ENCODE results near the gene TUG1.

Gene TUG1

DNA sequence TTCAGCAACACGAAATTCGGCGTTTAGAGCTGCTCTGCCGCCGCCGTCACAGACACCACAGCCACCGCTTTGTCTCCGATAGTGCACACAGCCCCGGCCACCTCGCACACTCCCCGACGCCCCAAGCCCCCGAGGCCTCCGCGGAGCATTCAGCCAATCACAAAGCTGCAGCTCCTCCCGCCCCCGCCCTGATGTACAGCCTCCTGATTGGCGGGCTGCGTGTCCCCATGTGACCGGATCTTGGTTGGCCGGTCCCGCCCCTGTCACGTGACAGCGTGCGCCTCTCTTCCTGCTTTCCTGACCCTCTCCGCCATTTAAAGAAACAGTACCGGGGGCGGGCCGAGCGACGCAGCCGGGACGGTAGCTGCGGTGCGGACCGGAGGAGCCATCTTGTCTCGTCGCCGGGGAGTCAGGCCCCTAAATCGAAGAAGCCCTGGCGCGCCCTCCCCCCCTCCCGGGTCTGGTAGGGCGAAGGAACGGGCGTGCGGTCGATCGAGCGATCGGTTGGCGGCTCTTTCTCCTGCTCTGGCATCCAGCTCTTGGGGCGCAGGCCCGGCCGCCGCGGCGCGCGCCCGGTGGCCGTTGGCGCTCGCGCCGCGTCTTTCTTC lies at the start of gene TUG1:
Gene TUG1, plus strand, starts transcription at position 342 of the 608 bp plus-strand sequence.
- DNase-seq (ENCODE audit: low read depth in 2 of 2), result peak; percentile 95 to 97

DNA sequence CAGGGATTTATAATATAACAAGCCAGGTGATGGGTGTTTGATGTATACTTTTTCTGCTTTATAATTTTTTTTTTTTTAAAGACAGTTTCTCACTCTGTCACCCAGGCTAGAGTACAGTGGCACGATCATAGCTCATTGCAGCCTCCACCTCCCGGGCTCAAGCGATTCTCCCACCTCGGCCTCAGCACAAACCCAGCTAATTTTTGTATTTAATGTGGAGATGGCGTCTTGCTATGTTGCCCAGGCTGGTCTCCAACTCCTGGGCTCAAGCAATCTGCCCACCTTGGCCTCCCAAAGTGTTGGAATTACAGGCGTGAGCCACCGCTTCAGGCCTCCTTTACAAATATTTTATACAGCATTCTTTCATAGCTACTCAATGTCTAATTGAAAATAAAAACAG lies 49.1 kb upstream of the TUG1 start:
- no peak for DNase-seq (ENCODE audit: low read depth in 2 of 2)

DNA sequence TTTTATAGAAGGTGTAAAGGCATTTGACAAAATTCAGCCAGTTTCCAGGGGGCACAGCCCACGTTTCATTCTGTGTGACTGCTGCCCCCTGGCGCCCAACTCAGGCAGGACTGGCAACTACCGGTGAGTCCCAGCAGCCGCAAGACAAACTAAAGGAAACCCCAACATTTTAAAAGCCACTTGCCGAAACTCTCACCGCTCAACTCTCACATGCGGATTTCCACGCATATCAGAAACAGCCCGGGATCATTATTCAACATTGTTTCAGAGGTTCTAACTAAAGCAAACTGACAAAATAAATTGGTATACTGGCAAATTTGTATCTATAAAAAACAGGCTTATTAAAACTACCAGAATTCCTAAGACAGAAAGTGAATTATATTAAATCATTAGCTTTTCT lies 48.7 kb upstream of the TUG1 start:
- peak; percentile 62 to 77 for DNase-seq (ENCODE audit: low read depth in 2 of 2)

DNA sequence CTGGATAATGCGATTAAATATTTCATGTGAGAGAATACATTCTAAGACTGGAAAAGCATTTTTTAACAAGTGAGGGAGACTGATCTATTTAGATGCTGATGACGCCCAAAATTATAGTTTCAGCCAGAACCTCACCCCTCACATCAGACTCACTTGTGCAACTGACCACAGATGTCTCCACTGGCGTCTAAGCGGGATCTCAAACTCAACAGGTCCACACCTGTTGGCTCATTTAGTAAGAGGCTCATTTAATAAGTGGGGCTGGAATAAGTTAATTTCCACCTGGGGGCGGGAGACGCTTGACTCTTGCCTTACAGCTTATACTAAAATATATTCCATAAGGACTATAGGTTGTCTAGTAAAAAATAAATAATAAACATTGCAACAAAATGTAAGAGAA lies 48.0 kb upstream of the TUG1 start:
- no peak for DNase-seq (ENCODE audit: low read depth in 2 of 2)

DNA sequence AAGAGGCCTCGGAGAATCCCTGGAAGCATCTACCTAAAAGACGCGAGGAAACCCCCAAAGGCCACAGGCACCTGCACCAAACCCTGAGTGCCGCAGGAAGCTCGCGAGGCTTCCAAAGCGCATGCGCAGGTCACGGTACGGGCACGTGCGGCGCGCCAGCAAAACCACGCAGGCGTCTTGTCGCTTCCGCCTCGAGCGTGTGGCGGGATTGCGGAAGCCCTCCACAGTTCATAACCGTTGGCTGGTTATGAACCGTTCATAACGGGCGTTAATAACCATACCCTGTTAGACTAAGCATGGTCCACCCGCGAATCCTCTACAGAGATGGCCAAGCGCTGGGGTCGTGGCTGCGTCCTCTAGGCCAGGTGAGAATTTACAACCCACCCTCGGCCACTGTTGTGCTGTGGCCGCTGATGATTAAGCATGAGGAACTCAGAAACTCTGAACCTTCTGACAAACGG lies 46.9 kb upstream of the TUG1 start:
- peak; percentile 64 to 81 for DNase-seq (ENCODE audit: low read depth in 2 of 2)

DNA sequence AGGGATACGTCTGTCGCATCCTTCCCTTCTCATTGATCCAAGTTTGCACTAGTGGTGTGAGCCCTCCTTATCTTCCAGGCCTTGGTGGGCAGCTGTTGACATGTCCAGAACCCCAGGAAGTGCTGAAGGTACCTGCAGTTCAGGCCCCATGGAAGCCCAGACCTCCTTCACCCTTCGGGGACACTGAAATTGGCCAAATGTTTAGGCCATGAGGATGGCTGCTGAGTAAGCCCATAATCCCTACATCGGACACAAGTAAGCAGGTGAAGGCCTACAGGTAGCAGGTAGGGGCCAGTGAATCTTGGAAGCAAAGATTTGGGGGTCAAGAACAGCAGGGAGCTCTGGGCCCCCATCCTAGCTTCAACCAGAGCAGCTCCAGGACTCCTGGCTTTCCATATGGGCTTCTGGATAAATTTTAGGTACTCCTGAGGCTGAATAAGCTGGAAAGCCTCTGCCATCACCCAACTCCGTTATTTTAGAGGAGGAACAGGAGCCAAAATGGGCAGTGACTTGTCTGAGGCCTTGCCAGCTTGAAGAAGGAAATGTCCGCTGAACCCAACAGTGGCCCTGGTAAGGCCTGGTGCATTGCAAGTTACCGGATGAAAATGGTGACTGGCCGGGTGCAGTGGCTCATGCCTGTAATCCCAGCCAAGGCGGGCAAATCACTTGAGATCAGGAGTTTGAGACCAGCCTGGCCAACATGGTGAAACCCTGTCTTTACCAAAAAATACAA lies 45.7 kb upstream of the TUG1 start:
- DNase-seq (ENCODE audit: low read depth in 2 of 2), result no peak

DNA sequence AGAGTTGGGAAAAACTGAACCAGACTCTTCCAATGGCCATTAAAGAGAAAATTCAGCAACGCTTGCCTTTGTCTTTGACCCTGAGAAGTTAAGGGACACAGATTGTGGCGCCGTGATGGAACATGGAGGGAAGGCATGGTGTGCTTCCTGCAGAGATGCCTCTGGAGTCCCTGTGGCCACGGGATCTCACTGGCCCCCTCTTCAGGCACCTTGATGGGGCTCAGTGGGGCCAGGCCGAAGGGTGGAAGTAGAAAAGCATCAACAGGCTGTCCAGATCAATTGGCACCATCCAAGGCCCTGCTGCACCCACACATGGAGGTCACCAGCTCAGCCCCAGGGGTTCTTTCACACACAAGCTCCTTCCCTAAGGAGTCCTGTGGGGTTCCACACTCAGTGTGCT lies 43.4 kb upstream of the TUG1 start:
- DNase-seq (ENCODE audit: low read depth in 2 of 2), result no peak

DNA sequence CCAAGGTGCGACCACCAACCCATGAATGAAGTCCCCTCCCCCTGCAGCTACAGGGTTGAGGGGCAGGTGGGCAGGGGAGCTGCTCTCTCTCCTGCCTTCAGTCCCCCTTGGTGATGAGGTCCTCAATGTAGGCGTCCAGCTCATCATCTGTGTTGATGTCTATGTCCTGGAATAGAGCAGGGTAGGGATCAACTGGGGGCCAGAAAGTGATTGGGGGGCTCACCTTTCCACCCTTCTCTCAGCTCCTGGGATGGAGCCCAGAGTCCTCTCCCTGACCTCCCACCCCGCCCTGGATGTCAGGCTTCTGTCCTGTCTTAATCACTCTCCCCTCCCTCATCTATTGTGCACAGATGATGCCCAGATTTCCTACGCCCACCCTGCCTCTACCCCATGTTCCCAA lies 42.4 kb upstream of the TUG1 start:
- no peak for DNase-seq (ENCODE audit: low read depth in 2 of 2)

DNA sequence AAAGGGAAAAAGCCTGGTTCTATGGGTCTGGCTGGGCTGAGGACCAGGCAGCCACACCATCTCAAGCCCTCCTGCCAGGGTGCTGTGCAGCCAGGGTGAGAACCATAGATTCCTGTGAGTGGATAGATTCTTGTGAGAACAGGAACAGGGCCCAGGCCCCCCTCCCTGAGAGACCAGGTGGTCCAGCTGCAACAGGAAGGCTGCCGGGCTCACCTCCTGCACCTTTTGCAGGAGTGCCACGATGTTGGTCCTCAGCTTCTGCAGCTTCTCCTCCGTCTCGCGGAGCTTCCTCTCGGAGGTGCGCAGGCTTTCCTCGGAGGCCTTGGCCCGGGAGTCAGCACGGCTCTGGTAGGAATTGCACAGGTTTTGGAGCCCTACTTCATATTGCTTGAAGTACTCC lies 41.3 kb upstream of the TUG1 start:
- no peak for DNase-seq (ENCODE audit: low read depth in 2 of 2)

DNA sequence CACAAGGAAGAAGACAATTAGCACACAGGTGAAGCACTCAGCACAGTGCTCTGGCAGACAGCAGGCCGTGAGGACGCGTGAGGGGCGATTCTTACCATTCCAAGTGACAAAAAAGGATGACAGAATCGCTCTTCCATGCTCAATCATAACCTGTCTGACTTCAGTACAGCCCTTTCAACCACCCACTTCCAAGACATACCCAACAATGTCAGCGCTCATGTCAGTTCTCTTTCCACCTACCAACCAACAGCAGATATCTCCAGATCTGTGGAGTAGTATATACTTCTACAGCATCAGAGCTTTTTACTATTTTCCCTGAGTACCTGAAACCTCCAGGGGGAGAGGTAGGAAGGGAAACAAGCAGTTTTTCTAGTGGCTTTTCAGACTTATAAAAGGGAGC lies 40.7 kb upstream of the TUG1 start:
- no peak for DNase-seq (ENCODE audit: low read depth in 2 of 2)

DNA sequence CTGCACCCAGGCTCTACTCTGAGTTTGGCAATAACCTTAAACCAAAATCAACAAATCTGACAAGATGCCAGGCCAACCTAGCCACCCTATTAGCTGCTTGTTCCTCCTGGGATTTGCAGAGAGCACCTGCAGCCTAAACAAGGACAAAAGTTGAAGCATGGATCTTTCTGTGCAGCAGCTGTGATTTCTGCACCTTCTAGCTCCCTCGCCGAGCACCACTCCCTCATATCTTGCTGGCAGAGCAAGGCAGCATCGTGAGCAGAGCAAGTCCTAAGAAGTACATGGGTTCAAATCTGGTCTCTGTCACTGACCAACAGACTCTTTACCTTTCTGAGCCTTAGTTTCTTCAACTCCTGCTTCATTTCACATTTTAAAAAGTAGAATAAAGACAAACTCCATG lies 38.8 kb upstream of the TUG1 start:
- DNase-seq (ENCODE audit: low read depth in 2 of 2), result no peak

DNA sequence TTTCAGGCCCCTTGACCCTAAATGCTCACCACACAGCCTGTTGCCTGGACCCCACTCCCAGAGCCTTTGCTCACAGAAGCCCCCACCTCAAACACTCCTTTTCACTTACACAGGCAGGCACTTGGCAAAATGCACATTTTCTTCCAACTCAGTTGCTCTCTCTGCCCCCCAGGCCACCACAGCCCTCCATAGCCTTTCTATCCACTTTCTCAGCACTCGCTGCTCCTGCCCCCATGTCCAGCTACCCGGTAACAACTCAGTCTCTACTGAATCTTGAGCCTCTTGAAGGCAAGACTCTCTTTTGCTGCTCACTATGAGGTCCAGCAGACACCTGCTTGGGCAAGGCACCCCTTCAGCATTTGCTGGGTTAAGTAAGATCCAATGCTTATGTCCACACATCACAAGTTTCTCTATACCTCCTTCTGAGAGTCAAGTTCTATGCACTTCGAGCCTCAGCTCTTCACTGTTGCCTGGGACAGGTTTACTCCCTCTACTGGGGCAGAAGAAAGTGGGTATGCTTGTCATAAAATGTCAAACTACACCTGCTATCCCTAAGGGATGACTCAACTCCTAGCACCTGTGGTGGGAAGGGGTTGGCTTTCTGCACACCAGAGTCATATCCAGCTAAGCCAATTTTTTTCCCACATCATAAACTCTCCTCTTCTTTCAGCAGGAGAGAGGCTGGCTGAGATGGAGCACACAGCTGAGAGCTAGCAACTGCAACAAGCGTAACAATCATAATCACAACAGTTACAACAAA lies 37.3 kb upstream of the TUG1 start:
- no peak for DNase-seq (ENCODE audit: low read depth in 2 of 2)

DNA sequence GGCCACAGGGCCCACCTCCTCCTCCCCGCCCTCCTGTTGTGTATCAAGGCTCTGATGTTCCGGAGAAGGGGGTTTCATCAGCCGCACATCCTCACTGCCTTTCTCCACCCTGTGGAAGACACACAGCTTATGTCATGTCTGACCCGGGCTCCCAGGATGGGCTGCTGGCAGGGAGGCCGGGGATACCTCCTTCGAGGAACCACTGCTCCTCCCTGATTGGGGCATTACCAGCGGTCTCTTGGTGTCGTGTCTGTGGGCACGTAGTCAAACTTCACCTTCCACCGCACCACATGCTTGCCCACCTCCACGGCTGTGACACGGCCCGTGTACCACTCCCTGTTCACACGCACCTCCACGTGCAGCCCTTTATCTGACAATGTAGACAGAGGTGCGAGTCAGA lies 36.4 kb upstream of the TUG1 start:
- DNase-seq (ENCODE audit: low read depth in 2 of 2), result no peak

DNA sequence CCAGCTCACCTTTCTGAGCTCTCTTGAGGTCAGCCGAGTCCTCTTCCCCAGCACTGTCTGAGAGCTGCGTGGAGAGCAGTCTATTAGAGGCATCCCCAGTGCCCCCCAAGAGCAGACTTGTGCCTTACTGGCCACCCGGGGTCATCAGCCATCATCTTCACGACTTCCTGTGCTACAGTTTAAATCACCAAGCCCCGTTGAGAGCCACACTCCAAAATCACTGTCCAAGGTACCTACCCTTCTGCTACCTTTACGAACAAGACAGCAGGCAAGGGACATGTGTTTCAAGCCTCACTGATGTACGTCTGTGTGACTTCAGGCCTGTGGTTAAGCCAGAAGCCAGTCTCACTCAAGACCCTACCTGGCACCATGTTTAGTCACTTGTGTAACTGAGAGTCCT lies 35.6 kb upstream of the TUG1 start:
- no peak for DNase-seq (ENCODE audit: low read depth in 2 of 2)

DNA sequence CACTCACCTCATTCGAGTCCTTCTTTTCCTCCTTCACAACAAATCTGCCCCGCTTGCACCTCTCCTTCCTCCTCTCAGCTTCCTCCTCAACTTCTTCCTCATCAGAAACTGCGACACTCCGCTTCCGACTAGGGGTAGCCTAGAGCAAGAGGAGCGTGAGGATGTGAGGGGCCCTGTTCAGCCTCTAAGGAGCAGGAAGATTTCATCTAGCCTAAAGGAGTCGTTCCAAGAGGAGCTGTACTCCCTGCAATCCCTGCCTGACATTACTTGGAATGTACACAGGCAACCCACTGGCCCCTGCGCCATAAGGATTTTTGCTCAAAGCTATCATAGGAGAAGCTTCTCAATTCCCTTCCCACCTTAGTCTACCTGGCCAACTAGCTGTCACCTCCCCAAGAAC lies 35.0 kb upstream of the TUG1 start:
- no peak for DNase-seq (ENCODE audit: low read depth in 2 of 2)

DNA sequence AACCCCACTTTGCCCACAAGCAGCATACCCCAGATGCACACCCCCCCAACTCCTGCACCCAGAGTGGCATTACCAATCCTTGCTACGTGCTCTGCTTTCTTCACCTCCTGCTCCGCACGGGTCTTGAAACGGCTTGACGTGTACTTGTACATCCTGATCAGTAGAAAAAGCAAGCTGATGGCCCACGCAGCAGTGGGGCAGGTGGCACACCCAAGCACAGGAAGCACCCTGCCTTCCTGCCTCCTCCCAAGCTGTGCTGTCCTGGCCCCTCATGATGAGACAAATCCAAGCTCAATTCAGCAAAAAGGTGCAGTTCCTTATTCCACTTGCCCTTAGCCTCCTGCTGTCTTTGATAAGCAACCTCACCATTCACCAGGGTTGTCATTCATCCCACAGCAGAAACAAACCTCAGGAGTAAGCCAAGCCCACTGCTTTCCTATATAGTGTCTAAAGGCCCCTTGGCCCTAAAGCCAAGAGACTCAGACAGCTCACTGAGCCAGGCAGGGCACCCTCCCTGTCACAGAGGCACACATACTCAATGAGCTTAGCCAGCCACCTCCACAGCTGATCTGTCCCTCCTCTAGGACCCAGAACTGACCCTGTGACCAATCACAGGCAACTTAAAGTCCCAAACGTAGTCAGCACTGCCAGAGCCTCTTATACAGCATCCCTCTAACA lies 28.2 kb upstream of the TUG1 start:
- DNase-seq (ENCODE audit: low read depth in 2 of 2), result peak; percentile 9 to 23

DNA sequence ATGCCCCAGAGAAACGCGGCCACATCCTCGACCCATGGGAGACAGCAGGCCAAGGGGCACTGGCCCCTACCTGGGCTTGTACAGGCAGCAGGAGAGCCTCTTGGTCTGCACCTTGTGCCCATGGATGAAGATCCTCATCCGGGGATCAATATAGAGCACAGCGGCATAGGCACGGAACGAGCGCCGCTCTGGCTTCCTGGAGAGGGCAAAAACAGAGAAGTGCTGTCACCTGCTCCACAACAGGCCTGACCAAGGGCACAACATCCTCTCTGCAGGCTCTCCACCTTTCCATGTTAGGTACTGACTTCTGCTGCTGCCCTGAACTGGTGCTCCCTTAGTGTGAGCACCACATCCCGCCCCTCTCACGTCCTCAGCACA lies 27.7 kb upstream of the TUG1 start:
- DNase-seq (ENCODE audit: low read depth in 2 of 2), result no peak

DNA sequence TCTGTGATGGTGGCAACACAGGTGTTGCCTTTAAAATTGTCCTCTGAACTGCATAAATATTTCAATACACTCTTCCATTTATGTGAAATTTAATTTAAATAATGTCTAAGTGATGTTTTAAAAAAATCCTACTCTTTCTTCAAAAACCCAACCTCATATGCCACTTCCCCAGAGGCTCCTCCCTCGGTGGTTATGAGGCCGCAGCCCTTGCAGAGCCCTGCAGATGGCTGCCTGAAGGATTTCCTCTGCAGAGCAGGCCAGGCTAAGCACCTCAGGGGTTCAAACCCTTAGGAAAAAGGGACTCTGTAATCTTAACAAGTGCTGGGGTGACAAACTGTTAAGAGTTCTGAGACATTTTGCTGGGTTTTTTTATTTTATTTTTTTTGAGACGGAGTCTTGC lies 25.7 kb upstream of the TUG1 start:
- peak in 1 of 2 donors; percentile 14 for DNase-seq (ENCODE audit: low read depth in 2 of 2)

DNA sequence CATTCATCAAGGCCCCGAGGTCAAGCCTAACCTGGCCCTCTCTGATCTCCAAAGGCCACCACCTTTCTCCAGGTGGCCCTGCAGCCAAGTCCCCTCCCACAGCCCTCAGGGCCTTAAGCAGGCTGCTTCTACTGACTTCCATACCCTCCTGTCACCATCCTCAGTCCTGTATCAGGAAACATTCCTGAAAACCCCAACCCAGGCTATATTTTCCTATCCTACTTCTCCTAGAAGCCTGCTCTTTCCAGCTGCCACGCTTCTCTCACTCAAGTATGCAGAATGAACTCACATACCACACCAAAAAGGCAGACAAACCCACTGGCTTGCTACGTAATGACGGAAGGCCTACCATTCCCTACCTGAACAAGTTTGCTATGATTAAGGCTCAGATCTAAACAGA lies 24.1 kb upstream of the TUG1 start:
- DNase-seq (ENCODE audit: low read depth in 2 of 2), result no peak

DNA sequence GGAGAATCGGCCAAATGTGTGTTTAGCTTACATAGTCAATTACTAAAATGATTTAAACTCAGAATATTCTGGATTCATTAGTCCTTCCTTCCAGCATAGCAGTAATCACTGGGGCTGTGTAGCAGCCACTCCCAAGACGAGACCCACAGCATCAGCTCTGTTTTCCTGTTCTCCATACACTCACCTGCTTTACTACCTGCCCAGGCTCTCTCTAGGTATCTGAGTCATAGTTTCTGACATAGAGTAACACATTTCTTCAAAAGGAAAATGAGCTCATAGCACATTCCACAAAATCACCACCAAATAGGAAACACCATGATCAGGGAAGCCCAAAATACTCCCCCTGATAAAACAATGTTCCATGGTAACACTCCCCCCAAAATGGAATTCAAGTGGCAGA lies 23.4 kb upstream of the TUG1 start:
- DNase-seq (ENCODE audit: low read depth in 2 of 2), result no peak

DNA sequence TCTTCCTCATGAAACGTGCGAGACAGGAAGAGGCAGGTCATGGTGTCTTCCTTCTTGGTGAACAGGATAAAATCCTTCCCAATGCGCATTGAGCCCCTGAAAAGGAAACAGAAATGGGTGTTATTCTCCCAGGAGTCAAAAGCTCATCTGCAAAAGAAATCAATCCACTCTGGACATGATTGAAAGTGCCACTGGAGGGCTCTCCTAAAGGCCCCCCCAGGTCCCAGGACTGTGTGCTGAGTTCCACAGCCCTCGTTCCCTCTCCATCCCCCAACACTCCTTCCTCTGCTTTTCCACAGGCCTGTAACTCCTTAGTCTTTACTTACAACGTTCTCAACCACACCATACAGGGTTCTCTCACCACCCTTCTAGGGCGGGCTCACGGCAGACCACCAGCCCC lies 22.7 kb upstream of the TUG1 start:
- DNase-seq (ENCODE audit: low read depth in 2 of 2), result no peak

DNA sequence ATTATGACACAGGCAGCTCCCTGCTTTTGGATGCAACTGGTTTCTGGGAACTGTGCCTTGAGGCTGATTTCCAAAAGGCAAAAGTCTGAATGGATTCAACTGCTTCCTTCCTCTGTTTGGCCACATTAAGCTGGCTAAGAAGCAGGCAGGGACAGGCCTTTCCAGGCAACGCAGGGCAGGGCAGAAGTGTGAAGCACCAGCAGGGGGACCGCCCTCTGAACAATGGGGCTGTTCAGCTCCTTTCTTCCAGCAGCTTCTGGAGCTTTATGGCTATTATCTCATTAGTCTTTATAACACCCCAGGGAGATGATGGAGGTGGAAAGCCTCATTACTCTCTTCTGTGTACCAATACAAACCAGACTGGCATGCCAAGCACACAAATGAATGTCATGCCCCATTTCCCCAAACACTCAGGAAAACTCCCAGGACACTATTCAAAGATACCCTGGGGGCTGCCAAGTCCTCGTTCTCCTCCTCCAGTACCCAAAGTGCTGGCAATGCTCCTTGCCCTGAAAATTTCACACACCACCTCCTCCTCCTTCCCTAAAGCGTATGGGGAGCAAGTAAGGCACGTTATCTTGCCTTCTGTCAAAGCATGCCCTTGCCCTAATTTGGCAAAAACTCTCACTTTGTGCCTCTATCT lies 21.8 kb upstream of the TUG1 start:
- DNase-seq (ENCODE audit: low read depth in 2 of 2), result no peak

Data from stimulated activated CD8-positive, alpha-beta memory T cell treated with anti-CD3 and anti-CD28 coated beads, Interleukin-15, amount 100 ng/mL, for 4 hours (primary cell).